Right lobe of liver (tissue), 6 donors: Measurements from ENCODE around the gene LCNL1. TPM values are rescaled to one million over a fixed set of nuclear protein-coding genes. Genes with fewer than 3 reads are reported as not detected.

Experiments used
- ATAC-seq, 4 donors: fragments of 200-7000 bp; cut with Tn5 transposase; one replicate each; pipeline ENCODE4 v1.9.1; 2020; ENCODE audit warnings: mild to moderate bottlenecking in 4 of 4, moderate library complexity in 4 of 4
- DNase-seq, 3 donors: peaks; one replicate each; pipeline ENCODE4 v3.0.0-alpha.2; 2020
- H3K27ac ChIP-seq, 3 donors: fragments of 200-600 bp; one replicate each; pipeline ENCODE4 v1.8.0; 2022
- H3K27me3 ChIP-seq, 2 donors: fragments of 200-600 bp; one replicate each; pipeline ENCODE4 v1.8.0; 2022
- H3K36me3 ChIP-seq, 4 donors: fragments of 200-600 bp; sonication (generic) in 1 of 4; one replicate each; pipeline versions ENCODE4 v1.5.1 to v1.8.0; 2017 to 2022; ENCODE audit warnings: control low read depth in 1 of 4
- H3K4me1 ChIP-seq, 4 donors: fragments of 200-600 bp; sonication (generic) in 1 of 4; one replicate each; pipeline versions ENCODE4 v1.5.1 to v1.8.0; 2017 to 2022; ENCODE audit warnings: control low read depth in 1 of 4
- H3K4me3 ChIP-seq, 3 donors: fragments of 200-600 bp; one replicate each; pipeline ENCODE4 v1.8.0; 2022
- H3K9me3 ChIP-seq, 4 donors: fragments of 200-600 bp; sonication (generic) in 1 of 4; one replicate each; pipeline versions ENCODE4 v1.5.1 to v1.8.0; 2017 to 2022; ENCODE audit warnings: control low read depth in 1 of 4
- CTCF ChIP-seq, 4 donors: fragments of 200-600 bp in 3 of 4; fragments of 450-650 bp in 1 of 4; IDR thresholded peaks; one replicate each; pipeline versions ENCODE4 v1.5.1 to v1.8.0; 2016 to 2022; ENCODE audit warnings: antibody characterized with exemption in 4 of 4, mild to moderate bottlenecking in 2 of 4
- POLR2A ChIP-seq: fragments of 450-650 bp; IDR thresholded peaks from one replicate; pipeline ENCODE4 v1.6.1; 2017; ENCODE audit warnings: antibody characterized with exemption, mild to moderate bottlenecking
- WGBS: methylation state at CpG from one replicate; pipeline ENCODE4 v1.1.6; 2018; ENCODE audit warnings: low coverage, low lambda C conversion rate; ENCODE audit not compliant: insufficient coverage; ENCODE audit errors: missing lambda C conversion rate; 5-methylcytosine and 5-hydroxymethylcytosine counted together
- intact Hi-C, 2 donors: fragments of 100-400 bp; cut with DNase I; formaldehyde crosslinking; loops; one replicate each; pipeline versions ENCODE4 v1.11.2 to v1.14.1; 2022
- total RNA-seq, 6 experiments: library from RNA; depleted of rRNA in 2 of 6; stranded (reverse); fragments of >200 nt in 2 of 6; fragmentation: NEBNext Ultra II Directional in 3 of 6; extraction: Animal tissue kit (Norgen Biotek cat#: 25700) in 3 of 6; gene quantifications; one replicate each; pipeline versions ENCODE4 v1.1.0 to v1.2.4, GENCODE V29; 2016 to 2023
- donor health status: DM: no; HTN: yes; CAD: no.
- donor health status: DM: no; HTN: no; CAD: no.
- donor health status: DM: no; HTN: no; CAD: no.
- donor health status: DM: no; HTN: yes; CAD: no.
- donor health status: DM: no; HTN: yes; CAD: no.

Gene LCNL1
- total RNA-seq, 6 experiments from 2014 or later = not detected

- no peak for ATAC-seq
- 84% methylated on average over 5 of the region's 16 CpGs for WGBS
- intact Hi-C loops = no loop called here
- Histone ChIP-seq H3K4me1 (no peaks in the 10 kb centered on the region), H3K27ac (no peak overlapping the region), H3K9me3 (no peaks in the 10 kb centered on the region), H3K27me3 (no peaks in the 10 kb centered on the region), H3K36me3 (no peaks in the 10 kb centered on the region), H3K4me3 (no peak overlapping the region)
- DNase-seq = no peak
- no peak for TF ChIP-seq CTCF (IDR thresholded peaks at IDR 0.05)
- no peak for TF ChIP-seq POLR2A
Observed at GRCh38 chr9:136980669-136981478, 1.9 kb upstream of the LCNL1 start.

DNA sequence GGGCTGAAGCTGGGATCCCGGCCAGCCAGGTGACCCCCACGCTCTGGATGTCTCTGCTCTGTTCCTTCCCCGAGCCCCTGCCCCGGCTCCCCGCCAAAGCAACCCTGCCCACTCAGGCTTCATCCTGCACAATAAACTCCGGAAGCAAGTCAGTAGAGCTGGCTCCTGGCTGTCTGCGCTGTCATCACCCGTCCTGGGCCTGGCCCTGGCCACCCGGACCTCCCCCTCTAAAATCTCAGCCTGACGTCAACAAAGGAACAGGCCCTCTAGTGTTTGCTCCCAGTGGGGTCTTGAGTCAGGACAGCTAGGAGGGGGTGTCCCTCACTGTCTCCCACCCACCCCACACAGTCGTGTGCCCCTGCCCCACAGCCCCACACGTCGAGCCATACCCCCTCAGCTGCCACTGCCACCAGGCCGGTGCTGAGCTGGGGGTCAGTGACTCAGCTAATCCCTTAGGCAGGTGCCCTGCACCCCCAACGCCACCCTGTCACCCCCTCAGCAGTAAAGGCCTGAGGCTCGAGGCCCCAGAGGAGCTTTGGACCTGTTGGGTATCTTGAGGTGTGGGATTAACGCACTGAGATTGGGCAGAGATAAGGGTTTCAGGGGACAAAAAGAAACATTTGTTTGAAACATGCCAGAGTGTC lies 1.1 kb upstream of the LCNL1 start:
- no peaks in the 10 kb centered on the region for H3K36me3 ChIP-seq
- WGBS = 84% methylated on average over 8 of the region's 17 CpGs
- H3K4me3 ChIP-seq = no peak overlapping the region
- H3K4me1 ChIP-seq = no peaks in the 10 kb centered on the region
- no peaks in the 10 kb centered on the region for H3K9me3 ChIP-seq
- no peak for DNase-seq
- intact Hi-C loops = no loop called here
- ATAC-seq = peak; percentile 35 to 61 (median 56)
- no peaks in the 10 kb centered on the region for H3K27me3 ChIP-seq
- TF ChIP-seq POLR2A (no peak), CTCF (IDR thresholded peaks at IDR 0.05) (no peak)
- H3K27ac ChIP-seq = no peak overlapping the region

DNA sequence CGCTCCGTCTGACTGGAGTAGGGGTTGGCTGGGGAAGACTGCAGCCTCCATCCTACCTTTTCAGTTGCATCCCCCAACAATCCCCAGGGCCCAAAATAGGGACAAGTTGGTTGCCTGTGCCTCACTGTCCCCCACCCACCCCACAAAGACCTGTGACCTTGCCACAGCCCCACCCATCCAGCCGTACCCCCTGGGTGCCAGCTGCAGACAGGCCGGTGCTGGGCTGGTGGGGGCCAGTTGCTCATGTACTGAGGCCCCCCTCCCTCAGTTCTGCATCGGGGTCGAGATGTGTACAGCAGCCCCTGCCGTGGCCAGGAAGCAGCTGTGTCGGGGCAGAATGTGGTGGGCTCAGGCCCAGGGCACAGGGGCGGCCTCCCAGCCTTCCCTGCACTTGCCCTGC lies 374 bp downstream of the LCNL1 start:
- Histone ChIP-seq H3K36me3 (no peaks in the 10 kb centered on the region), H3K4me3 (no peak overlapping the region), H3K27ac (no peak overlapping the region), H3K27me3 (no peaks in the 10 kb centered on the region), H3K9me3 (no peaks in the 10 kb centered on the region), H3K4me1 (no peaks in the 10 kb centered on the region)
- no peak for TF ChIP-seq POLR2A
- TF ChIP-seq CTCF (IDR thresholded peaks at IDR 0.05) = no peak
- no peak for DNase-seq
- ATAC-seq = no peak
- WGBS = 56% methylated on average over 4 of the region's 9 CpGs
- intact Hi-C loops = no loop called here

DNA sequence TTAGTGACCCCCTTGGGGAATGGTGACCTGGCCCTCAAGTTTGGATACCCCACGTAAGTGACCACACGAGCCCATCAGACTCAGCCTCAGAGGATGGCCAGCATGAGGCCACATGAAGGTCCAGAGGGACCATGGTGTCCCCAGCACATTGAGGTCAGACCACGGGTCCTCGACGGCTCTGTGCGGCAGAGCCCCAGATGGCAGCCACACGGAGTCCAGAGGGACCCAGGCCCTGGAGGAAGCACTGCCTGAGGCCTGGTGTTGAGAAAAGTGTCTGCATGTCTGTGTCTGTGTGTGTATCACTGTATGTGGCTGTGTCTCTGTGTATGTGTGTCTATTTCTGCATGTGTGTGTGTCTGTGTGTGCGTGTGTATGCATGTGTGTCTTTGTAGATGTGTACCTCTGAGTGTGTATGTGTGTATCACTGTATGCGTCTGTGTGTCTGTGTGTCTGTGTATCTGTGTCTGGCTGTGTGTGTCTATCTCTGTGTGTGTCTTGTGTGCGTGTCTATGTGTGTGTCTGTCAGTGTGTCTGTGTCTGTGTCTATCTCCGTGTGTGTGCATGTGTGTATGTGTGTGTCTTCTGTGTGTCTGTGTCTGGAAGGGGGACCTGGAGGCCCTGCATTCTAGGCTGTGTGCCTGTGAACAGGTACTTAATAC lies 992 bp downstream of the LCNL1 start:
- no peaks in the 10 kb centered on the region for H3K36me3 ChIP-seq
- no peak for ATAC-seq
- H3K4me3 ChIP-seq = no peak overlapping the region
- no peak for DNase-seq
- intact Hi-C loops = no loop called here
- WGBS = 63% methylated on average over 3 of the region's 11 CpGs
- H3K9me3 ChIP-seq = no peaks in the 10 kb centered on the region
- no peak overlapping the region for H3K27ac ChIP-seq
- H3K4me1 ChIP-seq = no peaks in the 10 kb centered on the region
- H3K27me3 ChIP-seq = no peaks in the 10 kb centered on the region
- TF ChIP-seq POLR2A (no peak), CTCF (IDR thresholded peaks at IDR 0.05) (no peak)
